LNCAP (cell line): Measurements from ENCODE around the gene PDIK1L.

Source experiments
- CTCF ChIP-seq: fragments of 450-650 bp; IDR thresholded peaks from 2 replicates; pipeline ENCODE4 v1.5.1; 2017; ENCODE audit warnings: mild to moderate bottlenecking

PDIK1L gene

GRCh38 chr1:26127235-26128163, 15.9 kb downstream of the PDIK1L start:
- TF ChIP-seq CTCF, result no peak

- no peak for TF ChIP-seq CTCF
Observed at GRCh38 chr1:26129778-26130177, 18.2 kb downstream of the PDIK1L start.

DNA sequence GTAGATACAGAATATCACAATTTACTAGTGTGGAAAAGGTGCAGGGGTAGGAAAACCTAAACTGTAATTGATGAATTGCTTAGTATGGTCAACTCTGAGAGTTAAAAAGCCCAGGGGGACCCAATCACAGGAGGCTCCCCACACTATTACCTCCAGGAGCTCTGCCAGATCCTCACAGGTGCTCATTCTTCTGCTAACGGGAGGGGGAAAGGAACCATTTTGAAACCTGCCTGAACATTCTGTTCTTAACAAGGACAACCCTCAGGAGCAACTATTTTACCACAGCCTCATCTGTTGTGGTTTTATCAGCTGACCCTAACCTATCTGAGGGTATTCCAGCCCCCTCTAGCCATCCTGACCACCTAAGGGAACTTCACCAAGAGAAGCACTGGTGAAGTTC, 19.1 kb downstream of the PDIK1L start:
- no peak for TF ChIP-seq CTCF

- TF ChIP-seq CTCF, result no peak
Observed at GRCh38 chr1:26132128-26132833, 20.7 kb downstream of the PDIK1L start.

GRCh38 chr1:26132834-26133167, 21.2 kb downstream of the PDIK1L start:
- TF ChIP-seq CTCF, result no peak

DNA sequence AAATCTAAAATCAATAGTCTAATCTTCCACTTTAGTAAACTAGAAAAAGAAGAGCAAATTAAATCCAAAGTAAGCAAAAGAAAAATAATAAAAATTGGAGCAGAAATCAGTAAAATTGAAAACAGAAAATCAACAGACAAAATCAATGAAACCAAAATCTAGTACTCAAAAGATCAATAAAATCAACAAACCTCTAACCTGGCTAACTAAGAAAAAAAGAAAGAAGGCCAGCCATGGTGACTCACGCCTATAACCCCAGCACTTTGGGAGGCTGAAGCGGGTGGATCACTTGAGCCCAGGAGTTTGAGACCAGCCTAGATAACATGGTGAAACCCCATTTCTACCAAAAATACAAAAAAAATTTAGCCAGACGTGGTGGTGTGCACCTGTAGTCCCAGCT, 22.8 kb downstream of the PDIK1L start:
- TF ChIP-seq CTCF, result no peak

DNA sequence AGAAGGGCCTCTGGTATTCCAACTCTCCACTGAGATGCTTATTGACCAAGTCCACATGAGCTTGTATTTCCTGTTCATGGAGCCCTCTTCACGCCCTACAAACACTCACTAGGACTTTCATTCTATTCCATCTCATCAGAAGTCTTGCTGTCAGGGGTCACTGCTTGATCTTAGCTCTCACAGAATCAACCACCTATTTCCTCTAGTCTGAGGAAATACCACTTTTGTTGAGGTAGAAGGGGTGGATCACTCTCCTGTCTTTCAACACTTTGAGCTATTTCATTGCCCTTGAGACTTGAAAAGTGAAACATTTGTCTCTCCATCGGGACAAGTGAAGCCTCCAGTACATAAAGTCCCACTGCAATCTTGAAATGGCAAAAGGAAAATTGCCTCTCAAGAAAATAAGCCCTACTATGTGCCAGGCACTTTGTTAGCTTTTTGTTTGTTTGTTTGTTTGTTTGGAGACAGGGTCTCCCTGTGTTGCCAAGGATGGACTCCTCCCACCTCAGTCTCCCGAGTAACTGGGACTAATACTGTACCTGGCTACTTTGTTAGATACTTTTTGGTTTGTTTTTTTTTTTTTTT, 27.4 kb downstream of the PDIK1L start:
- TF ChIP-seq CTCF, result no peak
